Kidney (tissue), 14 donors: ENCODE results near the gene B3GALT5. TPM values are rescaled to one million over a fixed set of nuclear protein-coding genes. Genes with fewer than 3 reads are reported as not detected.

ENCODE experiments used
- DNase-seq, 5 donors: peaks; one replicate each; pipeline ENCODE4 v3.0.0-alpha.2; 2013 to 2020
- FAIRE-seq: peaks from 2 replicates; lab custom pipeline; 2012; peaks lifted over from hg19 to GRCh38; lab: Jason Lieb, UNC
- H3K27ac ChIP-seq, 2 donors: one replicate each; pipeline ENCODE4 v1.7.0; 2013; ENCODE audit warnings: low read depth in 2 of 2, low read length in 2 of 2, inconsistent platforms in 1 of 2
- H3K27me3 ChIP-seq: one replicate; pipeline ENCODE4 v1.7.1; 2013; ENCODE audit warnings: low read length, inconsistent platforms; ENCODE audit not compliant: control insufficient read depth, insufficient read depth
- H3K36me3 ChIP-seq, 3 donors: one replicate each; pipeline versions ENCODE4 v1.7.0 to v1.7.1; 2013; ENCODE audit warnings: low read length in 3 of 3, control low read depth in 1 of 3, inconsistent platforms in 1 of 3; ENCODE audit not compliant: insufficient read depth in 3 of 3, control insufficient read depth in 2 of 3
- H3K4me1 ChIP-seq, 3 donors: one replicate each; pipeline versions ENCODE4 v1.7.0 to v1.7.1; 2013; ENCODE audit warnings: low read length in 3 of 3, inconsistent platforms in 1 of 3, low read depth in 1 of 3; ENCODE audit not compliant: control insufficient read depth in 2 of 3, insufficient read depth in 2 of 3
- H3K4me3 ChIP-seq, 3 donors: one replicate each; pipeline versions ENCODE4 v1.7.0 to v1.8.1; 2013; ENCODE audit warnings: low read length in 3 of 3, control low read depth in 1 of 3, inconsistent platforms in 1 of 3
- H3K9ac ChIP-seq, 3 donors: one replicate each; pipeline versions ENCODE4 v1.7.0 to v1.7.1; 2013; ENCODE audit warnings: low read length in 3 of 3, control low read depth in 1 of 3, inconsistent platforms in 1 of 3
- H3K9me3 ChIP-seq, 3 donors: one replicate each; pipeline versions ENCODE4 v1.7.0 to v1.7.1; 2013; ENCODE audit warnings: low read length in 3 of 3, control low read depth in 1 of 3, inconsistent platforms in 1 of 3; ENCODE audit not compliant: control insufficient read depth in 2 of 3, insufficient read depth in 1 of 3
- CTCF ChIP-seq: IDR thresholded peaks from 3 replicates; pipeline ENCODE4 v1.5.1; 2012; ENCODE audit warnings: mild to moderate bottlenecking, moderate library complexity, borderline replicate concordance; ENCODE audit not compliant: insufficient read depth; ENCODE audit errors: extremely low read depth
- intact Hi-C: fragments of 100-400 bp; cut with DNase I; formaldehyde crosslinking; loops from one replicate; pipeline ENCODE4 v1.11.1; 2022
- polyA plus RNA-seq: library from polyadenylated mRNA; stranded (reverse); fragments of 350-450 nt; fragmentation: Illumina TruSeq; extraction: RNeasy Lipid Tissue Mini Kit (QIAGEN cat#74804); gene quantifications from one replicate; pipeline ENCODE4 v1.2.3, GENCODE V29; 2014; ENCODE audit warnings: low read depth, low replicate concordance; ENCODE audit not compliant: insufficient read depth
- total RNA-seq: library from RNA; stranded (reverse); fragmentation: NEBNext Ultra II Directional; extraction: Animal tissue kit (Norgen Biotek cat#: 25700); gene quantifications from one replicate; pipeline ENCODE4 v1.2.1, GENCODE V29; 2021
- donor health status: control.
- donor health status: control.
- donor health status: control.
- donor health status: control.
- donor health status: control.
- donor health status: DM: yes; HTN: yes; CAD: no.
- donor health status: Normal renal cell carcinoma (clear cell type).

The B3GALT5 gene
- total and polyA plus RNA-seq, 2 donors from 2014 or later = 0.24 to 5.6 TPM

GRCh38 chr21:39637971-39638240 lies 25.2 kb downstream of the B3GALT5 start:
- intact Hi-C loops = no loop called here
- TF ChIP-seq CTCF = no peak
- Histone ChIP-seq H3K4me3 (no peak overlapping the region), H3K36me3 (no peaks in the 10 kb centered on the region), H3K9me3 (no peaks in the 10 kb centered on the region), H3K4me1 (peaks cover 0 to 3% (median 0%) of the 10 kb centered on the region in 3 donors), H3K9ac (no peak overlapping the region), H3K27me3 (no peaks in the 10 kb centered on the region), H3K27ac (no peak overlapping the region)
- DNase-seq (no peak), FAIRE-seq (no peak)

- FAIRE-seq = no peak
- DNase-seq = peak in 4 of 5 donors; percentile 68 to 83 (median 74)
- peaks cover 0 to 3% (median 0%) of the 10 kb centered on the region in 3 donors for H3K4me1 ChIP-seq
- H3K36me3 ChIP-seq = no peaks in the 10 kb centered on the region
- H3K9me3 ChIP-seq = no peaks in the 10 kb centered on the region
- intact Hi-C loops = no loop called here
- no peak overlapping the region for H3K27ac ChIP-seq
- no peak for TF ChIP-seq CTCF
- no peak overlapping the region for H3K9ac ChIP-seq
- no peaks in the 10 kb centered on the region for H3K27me3 ChIP-seq
- H3K4me3 ChIP-seq = no peak overlapping the region
Observed at GRCh38 chr21:39638281-39638680, 25.5 kb downstream of the B3GALT5 start.

- DNase-seq = no peak
- Histone ChIP-seq H3K4me1 (peaks cover 0 to 3% (median 0%) of the 10 kb centered on the region in 3 donors), H3K9me3 (no peaks in the 10 kb centered on the region), H3K4me3 (no peak overlapping the region), H3K9ac (no peak overlapping the region), H3K27me3 (no peaks in the 10 kb centered on the region), H3K36me3 (no peaks in the 10 kb centered on the region), H3K27ac (no peak overlapping the region)
- intact Hi-C loops = no loop called here
- FAIRE-seq = no peak
- no peak for TF ChIP-seq CTCF
Observed at GRCh38 chr21:39640754-39641153, 28.0 kb downstream of the B3GALT5 start.

- intact Hi-C loops = no loop called here
- no peak overlapping the region for H3K9ac ChIP-seq
- DNase-seq (no peak), FAIRE-seq (no peak)
- no peaks in the 10 kb centered on the region for H3K36me3 ChIP-seq
- H3K27me3 ChIP-seq = no peaks in the 10 kb centered on the region
- H3K4me1 ChIP-seq = peaks cover 0 to 3% (median 0%) of the 10 kb centered on the region in 3 donors
- TF ChIP-seq CTCF = no peak
- no peaks in the 10 kb centered on the region for H3K9me3 ChIP-seq
- no peak overlapping the region for H3K4me3 ChIP-seq
- H3K27ac ChIP-seq = no peak overlapping the region
Observed at GRCh38 chr21:39641827-39642450, 29.2 kb downstream of the B3GALT5 start.
